ENCODE results near the gene A4GNT.
"Not testable (repeated sequence)": the region's sequence is repeated elsewhere in the genome, so short reads cannot be mapped to it uniquely, and the experiment has no call there.

DNA sequence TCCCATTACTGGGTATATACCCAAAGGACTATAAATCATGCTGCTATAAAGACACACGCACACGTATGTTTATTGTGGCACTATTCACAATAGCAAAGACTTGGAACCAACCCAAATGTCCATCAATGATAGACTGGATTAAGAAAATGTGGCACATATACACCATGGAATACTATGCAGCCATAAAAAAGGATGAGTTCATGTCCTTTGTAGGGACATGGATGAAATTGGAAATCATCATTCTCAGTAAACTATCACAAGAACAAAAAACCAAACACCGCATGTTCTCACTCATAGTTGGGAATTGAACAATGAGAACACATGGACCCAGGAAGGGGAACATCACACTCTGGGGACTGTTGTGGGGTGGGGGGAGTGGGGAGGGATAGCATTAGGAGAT lies 46.4 kb downstream of the A4GNT start:
- TF ChIP-seq, protein P1, sequence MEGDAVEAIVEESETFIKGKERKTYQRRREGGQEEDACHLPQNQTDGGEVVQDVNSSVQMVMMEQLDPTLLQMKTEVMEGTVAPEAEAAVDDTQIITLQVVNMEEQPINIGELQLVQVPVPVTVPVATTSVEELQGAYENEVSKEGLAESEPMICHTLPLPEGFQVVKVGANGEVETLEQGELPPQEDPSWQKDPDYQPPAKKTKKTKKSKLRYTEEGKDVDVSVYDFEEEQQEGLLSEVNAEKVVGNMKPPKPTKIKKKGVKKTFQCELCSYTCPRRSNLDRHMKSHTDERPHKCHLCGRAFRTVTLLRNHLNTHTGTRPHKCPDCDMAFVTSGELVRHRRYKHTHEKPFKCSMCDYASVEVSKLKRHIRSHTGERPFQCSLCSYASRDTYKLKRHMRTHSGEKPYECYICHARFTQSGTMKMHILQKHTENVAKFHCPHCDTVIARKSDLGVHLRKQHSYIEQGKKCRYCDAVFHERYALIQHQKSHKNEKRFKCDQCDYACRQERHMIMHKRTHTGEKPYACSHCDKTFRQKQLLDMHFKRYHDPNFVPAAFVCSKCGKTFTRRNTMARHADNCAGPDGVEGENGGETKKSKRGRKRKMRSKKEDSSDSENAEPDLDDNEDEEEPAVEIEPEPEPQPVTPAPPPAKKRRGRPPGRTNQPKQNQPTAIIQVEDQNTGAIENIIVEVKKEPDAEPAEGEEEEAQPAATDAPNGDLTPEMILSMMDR (conservative IDR thresholded peaks at IDR 0.05): not testable (repeated sequence)
- TF ChIP-seq ZFX (IDR thresholded peaks at IDR 0.05): not testable (repeated sequence)

Measured in C4-2B (cell line).